K562 (cell line): Measurements from ENCODE around the gene TMEM126A. TPM values are rescaled to one million over a fixed set of nuclear protein-coding genes. Genes with fewer than 3 reads are reported as not detected.
A peak's percentile ranks its signal among the peaks of the same experiment; 100 is the strongest.

Experiments used
- ATAC-seq: fragments of 200-7000 bp; cut with Tn5 transposase; 3 replicates; pipeline ENCODE4 v1.9.1; 2020; ENCODE audit warnings: moderate library complexity
- BruUV-seq: library from RNA; stranded (reverse); fragments of 400-500 nt; replicated peaks from 2 replicates; lab custom pipeline; 2021; lab: Mats Ljungman, UMichigan
- CTCF ChIA-PET: fragments of 300-600 bp; formaldehyde crosslinking; extraction: SDS; loops from one replicate; lab custom pipeline; 2021; ENCODE audit warnings: low intra/inter-chr PET ratio; lab: Yijun Ruan, JAX
- POLR2A ChIA-PET: fragments of 300-600, 350-650 bp; sonication (Branson Sonifier 250); formaldehyde crosslinking; extraction: SDS; loops from one replicate; lab custom pipeline; 2021; ENCODE audit warnings: antibody characterized with exemption, inconsistent platforms; lab: Yijun Ruan, JAX
- DNase-seq, 4 experiments: peaks; one replicate each; pipeline versions ENCODE4 v3.0.0 to v3.0.0-alpha.2; 2011 to 2018; ENCODE audit warnings: low spot score in 3 of 4, mixed read lengths in 3 of 4; ENCODE audit errors: extremely low read depth in 1 of 4
- FAIRE-seq: peaks from 2 replicates; lab custom pipeline; 2011; peaks lifted over from hg19 to GRCh38; lab: Jason Lieb, UNC
- H2AFZ ChIP-seq: 2 replicates; pipeline ENCODE4 v1.6.0; 2011; ENCODE audit warnings: low read depth, low read length, control low read depth, inconsistent platforms
- H3K27ac ChIP-seq: fragments of 200-600 bp; 3 replicates; pipeline ENCODE4 v1.8.0; 2011; ENCODE audit warnings: low read depth, mild to moderate bottlenecking, control low read depth, inconsistent platforms, low read length, moderate library complexity, mixed read lengths; ENCODE audit errors: extremely low read depth
- H3K27me3 ChIP-seq, 2 experiments: fragments of 300-600 bp in 1 of 2; 2 replicates in 1 of 2; 3 replicates in 1 of 2; pipeline versions ENCODE4 v1.6.0 to v1.8.0; 2011; ENCODE audit warnings: inconsistent platforms in 2 of 2, low read length in 2 of 2, mild to moderate bottlenecking in 1 of 2, mixed read lengths in 1 of 2, moderate library complexity in 1 of 2; ENCODE audit not compliant: control insufficient read depth in 2 of 2, insufficient read depth in 2 of 2
- H3K36me3 ChIP-seq: fragments of 300-600 bp; 3 replicates; pipeline ENCODE4 v1.8.0; 2011; ENCODE audit warnings: mild to moderate bottlenecking, low read length, inconsistent platforms; ENCODE audit not compliant: control insufficient read depth, insufficient read depth
- H3K4me1 ChIP-seq, 2 experiments: fragments of 200-600 bp in 1 of 2; replicated peaks in 1 of 2; 2 replicates in 1 of 2; 3 replicates in 1 of 2; pipeline versions ENCODE4 v1.5.1 to v1.8.0; 2011; ENCODE audit warnings: inconsistent platforms in 2 of 2, low read length in 2 of 2, mild to moderate bottlenecking in 1 of 2, mixed read lengths in 1 of 2, moderate library complexity in 1 of 2; ENCODE audit not compliant: control insufficient read depth in 2 of 2, insufficient read depth in 2 of 2
- H3K4me2 ChIP-seq: 2 replicates; pipeline ENCODE4 v1.6.1; 2011; ENCODE audit warnings: low read length, control low read depth, inconsistent platforms, mixed read lengths; ENCODE audit not compliant: insufficient read depth
- H3K4me3 ChIP-seq: fragments of 200-600 bp; sonication (generic), shearing (Covaris generic); 2 replicates; pipeline ENCODE4 v1.5.1; 2016; ENCODE audit warnings: control low read depth, inconsistent platforms
- H3K79me2 ChIP-seq: fragments of 200-600 bp; 3 replicates; pipeline ENCODE4 v1.8.0; 2011; ENCODE audit warnings: low read length, inconsistent platforms; ENCODE audit not compliant: control insufficient read depth, insufficient read depth
- H3K9ac ChIP-seq, 2 experiments: 2 replicates each; pipeline versions ENCODE4 v1.6.0 to v1.6.1; 2011; ENCODE audit warnings: low read depth in 2 of 2, low read length in 2 of 2, control low read depth in 1 of 2, inconsistent platforms in 1 of 2, mild to moderate bottlenecking in 1 of 2, mixed read lengths in 1 of 2; ENCODE audit not compliant: insufficient read depth in 1 of 2
- H3K9me1 ChIP-seq: one replicate; pipeline ENCODE4 v1.6.0; 2011; ENCODE audit warnings: inconsistent platforms, mild to moderate bottlenecking, low read length, moderate library complexity; ENCODE audit not compliant: control insufficient read depth, insufficient read depth
- H3K9me3 ChIP-seq: replicated peaks from 2 replicates; pipeline ENCODE4 v1.5.1; 2011; ENCODE audit warnings: low read depth, low read length, inconsistent platforms; ENCODE audit not compliant: control insufficient read depth, insufficient read depth
- H4K20me1 ChIP-seq: replicated peaks from 2 replicates; pipeline ENCODE4 v1.6.1; 2011; ENCODE audit warnings: low read length, inconsistent platforms, mixed read lengths; ENCODE audit not compliant: control insufficient read depth, insufficient read depth
- NFIC ChIP-seq: fragments of 450-650 bp; IDR thresholded peaks from 2 replicates; pipeline ENCODE4 v1.6.1; 2017; ENCODE audit warnings: mild to moderate bottlenecking, inconsistent platforms
- PHB ChIP-seq: fragments of 250-450 bp; sonication (Bioruptor Pico); IDR thresholded peaks from 2 replicates; pipeline ENCODE4 v1.5.0; 2021
- RAD21 ChIP-seq, 2 experiments: fragments of 250-450 bp in 1 of 2; fragments of 450-650 bp in 1 of 2; sonication (Bioruptor Pico) in 1 of 2; formaldehyde crosslinking in 1 of 2; IDR thresholded peaks in 1 of 2; conservative IDR thresholded peaks in 1 of 2; 2 replicates each; pipeline versions ENCODE4 v1.4.0 to v1.8.0; 2020 to 2022; ENCODE audit warnings: mild to moderate bottlenecking in 2 of 2, moderate library complexity in 1 of 2
- SIRT6 ChIP-seq: IDR thresholded peaks from one replicate; pipeline ENCODE4 v1.6.1; 2012; ENCODE audit warnings: low read depth, mild to moderate bottlenecking, control low read depth, inconsistent platforms, low read length, moderate library complexity
- SRSF3 ChIP-seq: fragments of 200-400 bp; formaldehyde crosslinking; IDR thresholded peaks from 2 replicates; pipeline ENCODE4 v1.6.1; 2016; ENCODE audit warnings: mild to moderate bottlenecking, low read length, moderate library complexity; ENCODE audit not compliant: insufficient read depth
- ZC3H4 ChIP-seq: sonication (generic); formaldehyde crosslinking; IDR thresholded peaks from 2 replicates; pipeline ENCODE4 v1.9.0; 2021; ENCODE audit warnings: missing genetic modification reagents, borderline replicate concordance
- ZNF79 ChIP-seq: fragments of 250-450 bp; sonication (Bioruptor Pico); IDR thresholded peaks from 2 replicates; pipeline ENCODE4 v1.4.0; 2020; ENCODE audit warnings: low read depth, mild to moderate bottlenecking, moderate library complexity
- WGBS: fragments of 100-300 bp; shearing (Covaris generic); methylation state at CpG from one replicate; pipeline ENCODE4 v1.1.6; 2016; ENCODE audit warnings: low coverage, mixed read lengths; ENCODE audit not compliant: insufficient coverage; ENCODE audit errors: missing lambda C conversion rate; 5-methylcytosine and 5-hydroxymethylcytosine counted together
- in situ Hi-C: fragments of 300-500 bp; cut with MboI; formaldehyde crosslinking; loops from 4 replicates; pipeline ENCODE4 v1.15.0; 2018; ENCODE audit warnings: inconsistent platforms, mixed read lengths
- intact Hi-C: fragments of 100-400 bp; cut with micrococcal nuclease; formaldehyde crosslinking; loops from 2 replicates; pipeline ENCODE4 v1.14.2; 2022
- polyA plus RNA-seq, 8 experiments: library from polyadenylated mRNA; depleted of rRNA in 4 of 8; stranded (reverse) in 5 of 8; unstranded in 3 of 8; fragments of >200 nt; fragmentation: Nextera tagmentation in 2 of 8; fragmentation: Illumina TruSeq in 1 of 8; extraction: Ambion mirVana in 2 of 8; extraction: Trizol in 1 of 8; gene quantifications; 2 replicates each; pipeline versions ENCODE4 v1.2.1 to v1.2.3, GENCODE V29; 2011 to 2014; ENCODE audit warnings: inconsistent platforms in 1 of 8, missing spikeins in 1 of 8
- total RNA-seq, 7 experiments: library from RNA; depleted of rRNA in 6 of 7; stranded (reverse); fragments of >200 nt in 6 of 7; fragmentation: Illumina TruSeq in 2 of 7; extraction: Trizol in 2 of 7; gene quantifications; 2 replicates each; pipeline versions ENCODE4 v1.2.1 to v1.2.3, GENCODE V29; 2011 to 2021; ENCODE audit warnings: low replicate concordance in 1 of 7
- TF ChIP-seq, protein P1 (sequence below), 3 experiments: IDR thresholded peaks in 2 of 3; conservative IDR thresholded peaks in 1 of 3; 2 replicates each; pipeline ENCODE4 v1.5.1; 2011 to 2012; ENCODE audit warnings: low read length in 3 of 3, mild to moderate bottlenecking in 3 of 3, control low read depth in 2 of 3, improper control_type of control experiment in 1 of 3, inconsistent platforms in 1 of 3, low read depth in 1 of 3, mixed read lengths in 1 of 3, moderate library complexity in 1 of 3; ENCODE audit not compliant: insufficient read depth in 2 of 3
- TF ChIP-seq, protein P2 (sequence below): fragments of 450-650 bp; formaldehyde crosslinking; IDR thresholded peaks from 2 replicates; pipeline ENCODE4 v1.4.0; 2020; ENCODE audit warnings: mild to moderate bottlenecking, moderate library complexity

The TMEM126A gene
- total and polyA plus RNA-seq, 9 of the 15 experiments (the other 6 are each of a cell fraction or from before 2014, with no cell fraction given) = 19.3 to 154 (median 56.3) TPM

DNA sequence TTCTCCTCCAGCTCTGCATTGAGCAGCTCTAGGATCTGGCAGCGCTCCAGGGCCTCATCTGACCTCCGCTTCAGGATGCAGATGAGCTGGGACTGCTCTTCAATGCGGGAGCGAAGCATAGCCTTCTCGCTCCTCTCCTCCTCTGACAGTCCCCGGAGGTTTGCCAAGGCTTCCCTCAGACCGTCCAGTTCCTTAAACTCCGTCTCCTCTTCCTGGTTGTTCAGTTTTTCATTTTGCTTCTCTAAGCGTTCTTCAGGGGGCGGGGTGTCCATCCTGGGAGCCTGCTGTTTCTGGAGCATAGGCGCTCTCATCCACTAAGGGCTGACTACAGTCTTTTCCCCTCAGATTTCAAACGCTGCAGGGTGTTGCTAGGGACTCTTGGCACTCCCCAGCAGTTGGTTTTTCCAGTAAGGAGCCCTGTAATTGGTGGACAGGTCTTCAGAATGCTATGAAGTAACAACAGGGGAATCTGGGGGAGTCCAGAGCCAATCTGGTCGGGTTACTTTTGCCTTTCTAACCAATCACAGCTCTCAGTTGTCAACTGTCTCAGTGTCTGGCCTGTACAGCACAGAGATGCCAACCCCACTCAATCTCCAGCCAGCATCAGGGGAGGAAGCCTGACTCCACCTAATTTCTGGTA lies 38.2 kb downstream of the TMEM126A start, which contains the start of gene CCDC89:
CCDC89 (minus strand) TSS at position 376 of the 640 bp plus-strand sequence; CDS start at position 311, 65 bp downstream.
- H3K9ac ChIP-seq = peak within 1 kb of the TSS in 1 of 2 experiments; percentile 67; a peak in 1 of 4 replicates

DNA sequence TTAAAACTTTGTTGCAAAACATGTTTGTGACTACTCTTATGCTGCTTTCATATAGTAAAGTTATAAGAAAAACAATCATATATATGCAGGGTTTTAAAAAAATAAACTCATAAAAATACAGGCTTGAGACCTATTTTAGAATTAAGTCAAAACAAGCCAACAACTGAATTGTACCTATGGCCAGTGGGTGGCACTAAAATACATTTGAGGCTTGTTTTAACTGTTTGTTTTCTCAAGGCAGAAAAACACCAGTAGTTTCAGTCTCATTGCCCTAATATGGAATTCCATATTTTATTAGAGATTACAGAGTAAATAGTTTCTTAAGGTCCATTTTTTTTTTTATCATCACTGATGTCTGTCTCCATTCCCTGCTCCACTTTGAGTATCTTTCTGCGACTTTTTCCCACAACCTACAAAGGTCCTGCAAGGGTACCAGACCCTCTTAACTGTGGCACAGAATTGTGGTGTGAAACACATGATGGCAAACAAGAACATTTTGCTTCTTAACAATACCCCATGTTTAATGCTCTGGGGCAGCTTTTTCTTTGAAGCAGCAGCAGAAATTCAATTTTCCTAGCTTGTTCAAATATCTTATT lies 46.7 kb downstream of the TMEM126A start:
- Histone ChIP-seq H2AFZ (no peak overlapping the region), H3K4me3 (no peak overlapping the region), H3K9me1 (no peaks in the 10 kb centered on the region), H3K4me2 (no peak overlapping the region), H3K4me1 (no peaks in the 10 kb centered on the region), H3K27ac (no peak overlapping the region), H3K36me3 (no peaks in the 10 kb centered on the region), H3K79me2 (no peaks in the 10 kb centered on the region), H3K27me3 (0 out of 5 replicates have a peak, but pooled peaks cover 0 to 5% of the 10 kb centered on the region in 2 experiments), H4K20me1 (no peaks in the 10 kb centered on the region), H3K9ac (no peak overlapping the region), H3K9me3 (no peaks in the 10 kb centered on the region)
- ATAC-seq (peak; percentile 67), DNase-seq (peak in 2 of 4 experiments; percentile 12 to 21), FAIRE-seq (no peak)
- WGBS = 0% methylated on average over 1 of the region's 1 CpG
- no TSS peak for BruUV-seq
- CTCF ChIA-PET = interaction anchor here (1.1 kb wide), 1 partner anchor 597 kb away, joined by 7 read pairs; no protein-coding TSS in a partner anchor
- POLR2A ChIA-PET = no interaction called here
- in situ Hi-C loops = no loop called here
- intact Hi-C loops = loop anchor here (5.0 kb wide), 1 partner anchor 148 kb away; no protein-coding TSS in a partner anchor
- TF ChIP-seq, protein P1, sequence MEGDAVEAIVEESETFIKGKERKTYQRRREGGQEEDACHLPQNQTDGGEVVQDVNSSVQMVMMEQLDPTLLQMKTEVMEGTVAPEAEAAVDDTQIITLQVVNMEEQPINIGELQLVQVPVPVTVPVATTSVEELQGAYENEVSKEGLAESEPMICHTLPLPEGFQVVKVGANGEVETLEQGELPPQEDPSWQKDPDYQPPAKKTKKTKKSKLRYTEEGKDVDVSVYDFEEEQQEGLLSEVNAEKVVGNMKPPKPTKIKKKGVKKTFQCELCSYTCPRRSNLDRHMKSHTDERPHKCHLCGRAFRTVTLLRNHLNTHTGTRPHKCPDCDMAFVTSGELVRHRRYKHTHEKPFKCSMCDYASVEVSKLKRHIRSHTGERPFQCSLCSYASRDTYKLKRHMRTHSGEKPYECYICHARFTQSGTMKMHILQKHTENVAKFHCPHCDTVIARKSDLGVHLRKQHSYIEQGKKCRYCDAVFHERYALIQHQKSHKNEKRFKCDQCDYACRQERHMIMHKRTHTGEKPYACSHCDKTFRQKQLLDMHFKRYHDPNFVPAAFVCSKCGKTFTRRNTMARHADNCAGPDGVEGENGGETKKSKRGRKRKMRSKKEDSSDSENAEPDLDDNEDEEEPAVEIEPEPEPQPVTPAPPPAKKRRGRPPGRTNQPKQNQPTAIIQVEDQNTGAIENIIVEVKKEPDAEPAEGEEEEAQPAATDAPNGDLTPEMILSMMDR (IDR thresholded peaks at IDR 0.05 in 2 of 3, conservative IDR thresholded peaks at IDR 0.05 in 1 of 3; ENCODE audit: insufficient read depth in 2 of 3, low read depth in 1 of 3, low read length in 3 of 3) = peak in 2 of 3 experiments; percentile 35 to 59; a peak in 2 of 6 replicates
- TF ChIP-seq, protein P2, sequence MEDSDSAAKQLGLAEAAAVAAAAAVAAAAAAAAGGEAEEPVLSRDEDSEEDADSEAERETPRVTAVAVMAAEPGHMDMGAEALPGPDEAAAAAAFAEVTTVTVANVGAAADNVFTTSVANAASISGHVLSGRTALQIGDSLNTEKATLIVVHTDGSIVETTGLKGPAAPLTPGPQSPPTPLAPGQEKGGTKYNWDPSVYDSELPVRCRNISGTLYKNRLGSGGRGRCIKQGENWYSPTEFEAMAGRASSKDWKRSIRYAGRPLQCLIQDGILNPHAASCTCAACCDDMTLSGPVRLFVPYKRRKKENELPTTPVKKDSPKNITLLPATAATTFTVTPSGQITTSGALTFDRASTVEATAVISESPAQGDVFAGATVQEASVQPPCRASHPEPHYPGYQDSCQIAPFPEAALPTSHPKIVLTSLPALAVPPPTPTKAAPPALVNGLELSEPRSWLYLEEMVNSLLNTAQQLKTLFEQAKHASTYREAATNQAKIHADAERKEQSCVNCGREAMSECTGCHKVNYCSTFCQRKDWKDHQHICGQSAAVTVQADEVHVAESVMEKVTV (CRISPR knock-in tag) = peak; percentile 33; the same call in 1 of the 2 replicates
- no peak for TF ChIP-seq ZC3H4 (CRISPR knock-in tag)
- no peak for TF ChIP-seq SIRT6
- peak; percentile 55 to 67 for TF ChIP-seq RAD21 (CRISPR knock-in tag; conservative IDR thresholded peaks at IDR 0.05 in 1 of 2, IDR thresholded peaks at IDR 0.05 in 1 of 2)
- TF ChIP-seq ZNF79 = no peak

More for the DNA sequence above, 38.2 kb downstream of the TMEM126A start, which contains the start of gene CCDC89:
- under 1% methylated on average over 13 of the region's 13 CpGs for WGBS
- CTCF ChIA-PET = no interaction called here
- no peak for TF ChIP-seq SRSF3
- TF ChIP-seq NFIC = peak; percentile 70
- TF ChIP-seq PHB (CRISPR knock-in tag) = no peak
- no peaks in the 10 kb centered on the region for H4K20me1 ChIP-seq
- no peak within 1 kb of the TSS for H3K27ac ChIP-seq
- ATAC-seq (peak; percentile 58), DNase-seq (peak in 2 of 4 experiments; percentile 18 to 32), FAIRE-seq (no peak)
- 0 out of 2 replicates have a peak within 1 kb of the TSS, but pooled peaks have one; percentile 1 for H3K4me2 ChIP-seq
- no peaks in the 10 kb centered on the region for H3K9me1 ChIP-seq
- POLR2A ChIA-PET = interaction anchor here (0.5 to 1.2 kb wide), 6 partner anchors 10 to 958 kb away, joined by 3 to 5 read pairs (median 4); partner anchors contain the start of genes TMEM126A and TMEM126B
- no peaks in the 10 kb centered on the region for H3K79me2 ChIP-seq
- peak within 1 kb of the TSS; percentile 57 for H2AFZ ChIP-seq
- H3K27me3 ChIP-seq = peaks cover 5 to 23% of the 10 kb centered on the region in 2 experiments; a peak in 4 of 5 replicates
- no peaks in the 10 kb centered on the region for H3K36me3 ChIP-seq
- no peaks in the 10 kb centered on the region for H3K9me3 ChIP-seq
- no TSS peak for BruUV-seq
- peaks cover 0 to 9% of the 10 kb centered on the region in 2 experiments; a peak in 1 of 5 replicates for H3K4me1 ChIP-seq
- H3K4me3 ChIP-seq = no peak within 1 kb of the TSS
- intact Hi-C loops = no loop called here
- in situ Hi-C loops = no loop called here
